Ascending aorta (tissue), 2 donors: ENCODE data around the gene IFITM1. TPM values are rescaled to one million over a fixed set of nuclear protein-coding genes. Genes with fewer than 3 reads are reported as not detected.

ENCODE experiments used
- DNase-seq, 2 donors: peaks; one replicate each; pipeline ENCODE4 v3.0.0-alpha.2; 2019; ENCODE audit warnings: low spot score in 2 of 2
- H3K27ac ChIP-seq, 2 donors: fragments of 200-600 bp; sonication (generic); one replicate each; pipeline ENCODE4 v1.5.1; 2016 to 2017; ENCODE audit warnings: mild to moderate bottlenecking in 1 of 2
- H3K27me3 ChIP-seq: fragments of 200-600 bp; sonication (generic); one replicate; pipeline ENCODE4 v1.5.1; 2017
- H3K36me3 ChIP-seq, 2 donors: fragments of 200-600 bp; sonication (generic); one replicate each; pipeline ENCODE4 v1.5.1; 2016
- H3K4me1 ChIP-seq, 2 donors: fragments of 200-600 bp; sonication (generic); one replicate each; pipeline ENCODE4 v1.5.1; 2016 to 2017; ENCODE audit warnings: mild to moderate bottlenecking in 1 of 2
- H3K4me3 ChIP-seq, 2 donors: fragments of 200-600 bp; sonication (generic); one replicate each; pipeline ENCODE4 v1.5.1; 2016 to 2017; ENCODE audit warnings: mild to moderate bottlenecking in 1 of 2
- H3K9me3 ChIP-seq, 2 donors: fragments of 200-600 bp; sonication (generic); one replicate each; pipeline ENCODE4 v1.5.1; 2016
- intact Hi-C: fragments of 100-400 bp; cut with DNase I; formaldehyde crosslinking; loops from one replicate; pipeline ENCODE4 v1.15.1; 2023
- total RNA-seq: library from RNA; depleted of rRNA; stranded (reverse); fragments of >200 nt; gene quantifications from one replicate; pipeline ENCODE4 v1.1.0, GENCODE V29; 2016
- TF ChIP-seq, protein P1 (sequence below), 3 experiments: fragments of 200-600 bp in 2 of 3; fragments of 450-650 bp in 1 of 3; sonication (generic) in 2 of 3; IDR thresholded peaks; one replicate each; pipeline ENCODE4 v1.5.1; 2016 to 2019; ENCODE audit warnings: antibody characterized with exemption in 3 of 3, mild to moderate bottlenecking in 1 of 3, moderate library complexity in 1 of 3

IFITM1 gene
- total RNA-seq, 1 donor from 2014 or later: 650 TPM

DNA sequence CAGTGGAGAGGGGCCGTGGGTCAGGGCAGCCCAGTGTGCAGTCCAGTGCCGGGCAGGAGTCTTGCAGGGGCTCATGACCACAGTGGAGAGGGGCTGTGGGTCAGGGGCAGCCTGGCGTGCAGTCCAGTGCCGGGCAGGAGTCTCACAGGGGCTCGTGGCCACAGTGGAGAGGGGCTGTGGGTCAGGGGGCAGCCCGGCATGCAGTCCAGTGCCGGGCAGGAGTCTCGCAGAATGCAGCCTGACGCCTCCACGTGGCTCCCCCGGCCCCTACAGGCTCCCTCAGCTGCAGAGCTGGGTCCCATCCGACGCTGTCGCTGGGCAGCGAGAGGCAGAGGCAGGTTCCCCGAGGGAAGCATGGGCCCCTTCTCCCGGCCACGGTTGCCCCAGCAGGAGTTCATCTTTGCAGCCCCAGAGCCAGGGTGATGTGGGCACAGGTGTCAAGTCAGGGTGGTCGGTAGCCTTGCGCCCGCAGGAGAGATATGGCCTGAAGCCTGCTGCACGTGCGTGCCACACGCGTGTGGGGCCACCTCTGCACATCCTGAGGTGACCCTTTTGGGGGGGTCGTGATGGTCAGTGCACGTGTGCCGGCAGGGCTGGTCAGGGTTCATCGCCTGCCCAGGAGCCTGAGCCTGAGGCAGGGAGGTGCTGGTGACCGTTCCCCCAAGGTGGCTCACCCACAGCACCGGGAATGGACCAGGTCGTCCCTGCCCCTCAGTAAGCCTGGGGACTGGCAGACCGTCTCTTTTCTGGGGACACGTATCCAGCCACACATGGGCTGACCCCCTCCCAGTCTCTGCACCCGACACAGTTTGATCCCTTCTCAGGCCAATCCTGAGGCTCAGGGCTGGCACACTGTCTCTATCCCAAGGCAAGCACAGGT, 17.4 kb upstream of the IFITM1 start:
- Histone ChIP-seq H3K4me1 (peaks cover 0 to 6% of the 10 kb centered on the region in 2 donors), H3K27ac (no peak overlapping the region), H3K36me3 (peaks cover 7 to 11% of the 10 kb centered on the region in 2 donors), H3K9me3 (no peaks in the 10 kb centered on the region), H3K4me3 (no peak overlapping the region), H3K27me3 (no peaks in the 10 kb centered on the region)
- intact Hi-C loops: no loop called here
- TF ChIP-seq, protein P1, sequence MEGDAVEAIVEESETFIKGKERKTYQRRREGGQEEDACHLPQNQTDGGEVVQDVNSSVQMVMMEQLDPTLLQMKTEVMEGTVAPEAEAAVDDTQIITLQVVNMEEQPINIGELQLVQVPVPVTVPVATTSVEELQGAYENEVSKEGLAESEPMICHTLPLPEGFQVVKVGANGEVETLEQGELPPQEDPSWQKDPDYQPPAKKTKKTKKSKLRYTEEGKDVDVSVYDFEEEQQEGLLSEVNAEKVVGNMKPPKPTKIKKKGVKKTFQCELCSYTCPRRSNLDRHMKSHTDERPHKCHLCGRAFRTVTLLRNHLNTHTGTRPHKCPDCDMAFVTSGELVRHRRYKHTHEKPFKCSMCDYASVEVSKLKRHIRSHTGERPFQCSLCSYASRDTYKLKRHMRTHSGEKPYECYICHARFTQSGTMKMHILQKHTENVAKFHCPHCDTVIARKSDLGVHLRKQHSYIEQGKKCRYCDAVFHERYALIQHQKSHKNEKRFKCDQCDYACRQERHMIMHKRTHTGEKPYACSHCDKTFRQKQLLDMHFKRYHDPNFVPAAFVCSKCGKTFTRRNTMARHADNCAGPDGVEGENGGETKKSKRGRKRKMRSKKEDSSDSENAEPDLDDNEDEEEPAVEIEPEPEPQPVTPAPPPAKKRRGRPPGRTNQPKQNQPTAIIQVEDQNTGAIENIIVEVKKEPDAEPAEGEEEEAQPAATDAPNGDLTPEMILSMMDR (IDR thresholded peaks at IDR 0.05): no peak
- no peak for DNase-seq

DNA sequence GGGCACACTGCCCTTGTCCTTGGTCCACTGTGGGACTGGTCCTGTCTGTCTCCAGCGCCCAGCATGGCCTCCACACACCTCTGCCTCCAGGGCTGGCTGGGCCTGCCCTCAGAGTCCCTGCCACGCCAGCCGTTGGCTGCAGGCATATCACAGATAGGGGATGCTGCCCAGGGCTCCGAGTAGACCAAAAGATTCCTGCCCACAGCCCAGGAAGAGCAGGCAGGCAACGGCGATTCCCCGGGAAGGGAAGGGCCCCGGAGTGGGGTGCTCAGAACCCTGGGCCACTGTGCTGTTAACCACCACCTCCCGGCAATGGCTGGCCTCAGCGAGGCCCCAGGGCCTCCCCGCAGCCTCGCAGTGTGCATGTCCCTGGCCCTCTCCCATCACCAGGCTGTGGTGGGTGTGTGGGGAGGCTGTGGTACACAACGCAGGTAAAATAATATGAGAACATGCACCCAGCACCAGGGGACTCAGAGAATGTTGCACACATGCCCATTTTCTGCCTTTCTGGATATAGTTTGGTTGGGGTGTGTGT, 16.7 kb upstream of the IFITM1 start:
- peaks cover 7 to 11% of the 10 kb centered on the region in 2 donors for H3K36me3 ChIP-seq
- no peaks in the 10 kb centered on the region for H3K9me3 ChIP-seq
- no peaks in the 10 kb centered on the region for H3K27me3 ChIP-seq
- no peak overlapping the region for H3K4me3 ChIP-seq
- peaks cover 0 to 6% of the 10 kb centered on the region in 2 donors for H3K4me1 ChIP-seq
- intact Hi-C loops: no loop called here
- no peak for DNase-seq
- no peak overlapping the region for H3K27ac ChIP-seq
- TF ChIP-seq, protein P1 (IDR thresholded peaks at IDR 0.05): no peak

DNA sequence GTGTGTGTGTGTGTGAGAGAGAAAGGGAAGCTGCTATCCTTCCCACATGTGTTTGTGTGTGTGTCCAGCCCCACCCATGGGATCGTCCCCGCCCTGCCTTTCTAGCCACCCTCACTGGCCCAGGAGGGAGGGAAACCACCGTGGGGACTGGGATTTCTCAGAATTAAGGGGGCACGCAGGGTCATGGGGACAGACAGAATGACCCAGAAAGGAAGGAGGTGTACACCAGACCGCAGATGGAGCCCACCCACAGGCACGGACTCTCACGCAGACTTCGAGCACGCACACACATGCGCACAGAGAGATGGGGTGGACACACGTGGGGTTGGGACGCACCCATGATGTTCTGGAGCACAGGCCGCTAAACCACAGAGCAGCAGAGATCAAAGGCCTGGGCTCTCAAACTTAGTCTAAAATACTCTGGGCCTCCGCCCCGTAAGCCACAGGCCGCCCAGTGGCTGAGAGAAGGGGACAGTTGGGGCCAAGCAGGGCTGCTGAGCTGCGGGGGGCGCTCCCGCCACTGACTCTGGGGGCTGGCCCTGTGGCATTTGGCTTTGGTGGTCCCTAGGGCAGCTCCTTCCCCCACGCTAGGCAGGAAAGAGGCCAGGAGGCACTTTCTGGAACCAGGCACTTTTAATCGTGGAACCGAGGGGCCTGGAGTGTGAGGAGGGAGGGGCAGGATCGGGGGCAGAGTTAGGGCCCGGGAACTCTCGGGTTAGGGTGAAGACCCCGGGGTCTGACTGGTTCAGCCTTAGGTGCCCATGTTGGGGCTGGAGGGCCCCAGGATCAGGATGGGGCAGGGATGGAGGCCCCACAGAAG, 16.0 kb upstream of the IFITM1 start:
- H3K4me3 ChIP-seq: no peak overlapping the region
- H3K4me1 ChIP-seq: peaks cover 0 to 6% of the 10 kb centered on the region in 2 donors
- no peak for DNase-seq
- peaks cover 7 to 11% of the 10 kb centered on the region in 2 donors for H3K36me3 ChIP-seq
- no peak overlapping the region for H3K27ac ChIP-seq
- H3K9me3 ChIP-seq: no peaks in the 10 kb centered on the region
- TF ChIP-seq, protein P1 (IDR thresholded peaks at IDR 0.05): no peak
- intact Hi-C loops: no loop called here
- no peaks in the 10 kb centered on the region for H3K27me3 ChIP-seq

DNA sequence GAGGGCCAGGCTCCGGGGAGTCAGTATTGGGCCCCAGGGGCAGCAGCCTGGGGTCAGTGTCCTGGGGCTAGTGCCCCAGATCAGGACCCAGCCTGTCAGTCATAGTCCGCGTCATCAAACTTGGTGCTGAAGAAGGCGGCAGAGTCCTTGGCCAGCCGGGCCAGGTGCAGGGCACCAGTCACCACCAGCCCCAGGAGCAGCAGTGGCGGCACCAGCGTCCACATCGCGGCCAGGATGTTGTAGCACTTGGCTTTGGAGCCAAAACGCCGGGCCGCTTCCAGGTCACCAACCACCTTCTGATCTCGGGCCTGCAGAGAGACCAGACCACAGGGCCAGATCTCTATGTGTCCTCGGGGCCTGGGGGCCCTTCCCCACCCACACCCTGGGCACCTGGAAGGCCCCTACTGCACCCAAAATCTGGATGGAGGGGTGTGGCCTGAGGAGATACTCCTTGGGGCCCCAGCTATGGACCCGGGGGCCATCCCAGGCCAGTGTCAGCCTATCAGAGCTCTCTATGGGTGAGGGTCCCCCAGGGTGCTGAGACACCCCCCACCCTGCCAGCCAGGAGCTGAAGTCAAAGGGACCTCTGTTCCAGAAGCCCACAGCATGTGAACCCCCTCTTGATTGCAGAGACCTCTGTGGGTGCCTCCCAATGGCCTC, 15.3 kb upstream of the IFITM1 start:
- no peak for DNase-seq
- no peak overlapping the region for H3K27ac ChIP-seq

More for the DNA sequence above, 15.3 kb upstream of the IFITM1 start:
- intact Hi-C loops: no loop called here
- no peak overlapping the region for H3K4me3 ChIP-seq
- no peaks in the 10 kb centered on the region for H3K27me3 ChIP-seq
- H3K4me1 ChIP-seq: peaks cover 0 to 6% of the 10 kb centered on the region in 2 donors
- H3K9me3 ChIP-seq: no peaks in the 10 kb centered on the region
- TF ChIP-seq, protein P1 (IDR thresholded peaks at IDR 0.05): no peak
- peaks cover 7 to 8% of the 10 kb centered on the region in 2 donors for H3K36me3 ChIP-seq
